Spleen (tissue), 7 donors: ENCODE data around the gene TXNL4A.

ENCODE experiments used
- POLR2A ChIP-seq, 3 donors: fragments of 450-650 bp; IDR thresholded peaks; one replicate each; pipeline ENCODE4 v1.5.1; 2017; ENCODE audit warnings: antibody characterized with exemption in 3 of 3, mild to moderate bottlenecking in 1 of 3
- POLR2AphosphoS5 ChIP-seq, 3 donors: sonication (generic); formaldehyde crosslinking; IDR thresholded peaks; one replicate each; pipeline ENCODE4 v1.5.1; 2017; ENCODE audit warnings: antibody characterized with exemption in 3 of 3
- TF ChIP-seq, protein P1 (sequence below), 11 experiments: fragments of 200-600 bp in 7 of 11; fragments of 450-650 bp in 4 of 11; sonication (generic) in 4 of 11; IDR thresholded peaks in 8 of 11; conservative IDR thresholded peaks in 3 of 11; 1 replicate in 7 of 11; 2 replicates in 4 of 11; pipeline versions ENCODE4 v1.4.0 to v1.8.0; 2016 to 2021; ENCODE audit warnings: antibody characterized with exemption in 11 of 11, inconsistent platforms in 4 of 11, mild to moderate bottlenecking in 1 of 11
- donor health status: DM: no; HTN: no; CAD: no; lungs with moderate emphysema.
- donor health status: DM: no; HTN: no; CAD: no.
- donor health status: DM: no; HTN: no; CAD: no.

DNA sequence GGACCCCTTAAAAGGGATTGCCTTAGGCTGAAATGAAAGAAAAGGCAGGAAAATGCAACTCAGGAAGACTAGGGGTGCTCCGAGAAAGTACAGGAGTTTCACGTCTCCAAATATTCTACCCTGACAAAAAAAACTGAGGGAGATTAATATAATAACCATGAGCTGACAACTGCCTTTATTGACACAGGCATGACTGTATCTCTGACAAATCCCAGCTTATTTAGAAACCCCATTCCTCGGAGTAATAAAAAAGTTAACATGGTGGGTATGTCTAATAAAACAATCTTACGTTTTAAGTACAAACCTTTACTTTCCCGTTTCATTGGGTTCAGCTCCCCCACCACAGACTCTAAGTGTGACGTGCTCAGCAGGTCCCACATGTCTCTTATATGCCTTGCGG lies 38.0 kb upstream of the TXNL4A start:
- TF ChIP-seq, protein P1, sequence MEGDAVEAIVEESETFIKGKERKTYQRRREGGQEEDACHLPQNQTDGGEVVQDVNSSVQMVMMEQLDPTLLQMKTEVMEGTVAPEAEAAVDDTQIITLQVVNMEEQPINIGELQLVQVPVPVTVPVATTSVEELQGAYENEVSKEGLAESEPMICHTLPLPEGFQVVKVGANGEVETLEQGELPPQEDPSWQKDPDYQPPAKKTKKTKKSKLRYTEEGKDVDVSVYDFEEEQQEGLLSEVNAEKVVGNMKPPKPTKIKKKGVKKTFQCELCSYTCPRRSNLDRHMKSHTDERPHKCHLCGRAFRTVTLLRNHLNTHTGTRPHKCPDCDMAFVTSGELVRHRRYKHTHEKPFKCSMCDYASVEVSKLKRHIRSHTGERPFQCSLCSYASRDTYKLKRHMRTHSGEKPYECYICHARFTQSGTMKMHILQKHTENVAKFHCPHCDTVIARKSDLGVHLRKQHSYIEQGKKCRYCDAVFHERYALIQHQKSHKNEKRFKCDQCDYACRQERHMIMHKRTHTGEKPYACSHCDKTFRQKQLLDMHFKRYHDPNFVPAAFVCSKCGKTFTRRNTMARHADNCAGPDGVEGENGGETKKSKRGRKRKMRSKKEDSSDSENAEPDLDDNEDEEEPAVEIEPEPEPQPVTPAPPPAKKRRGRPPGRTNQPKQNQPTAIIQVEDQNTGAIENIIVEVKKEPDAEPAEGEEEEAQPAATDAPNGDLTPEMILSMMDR (IDR thresholded peaks at IDR 0.05 in 8 of 11, conservative IDR thresholded peaks at IDR 0.05 in 3 of 11), result no peak
- no peak for TF ChIP-seq POLR2AphosphoS5 (IDR thresholded peaks at IDR 0.05)
- TF ChIP-seq POLR2A (IDR thresholded peaks at IDR 0.05), result no peak
